GM21825 (cell line): Measurements from ENCODE around the gene ALAS2.
"Not testable (repeated sequence)": the region's sequence is repeated elsewhere in the genome, so short reads cannot be mapped to it uniquely, and the experiment has no call there.

Experiments
- ATAC-seq: cut with Tn5 transposase; IDR thresholded peaks from one replicate; pipeline ENCODE4 v1.9.1; 2021; ENCODE audit warnings: mild to moderate bottlenecking, moderate library complexity; ENCODE audit not compliant: unreplicated experiment

ALAS2 gene

DNA sequence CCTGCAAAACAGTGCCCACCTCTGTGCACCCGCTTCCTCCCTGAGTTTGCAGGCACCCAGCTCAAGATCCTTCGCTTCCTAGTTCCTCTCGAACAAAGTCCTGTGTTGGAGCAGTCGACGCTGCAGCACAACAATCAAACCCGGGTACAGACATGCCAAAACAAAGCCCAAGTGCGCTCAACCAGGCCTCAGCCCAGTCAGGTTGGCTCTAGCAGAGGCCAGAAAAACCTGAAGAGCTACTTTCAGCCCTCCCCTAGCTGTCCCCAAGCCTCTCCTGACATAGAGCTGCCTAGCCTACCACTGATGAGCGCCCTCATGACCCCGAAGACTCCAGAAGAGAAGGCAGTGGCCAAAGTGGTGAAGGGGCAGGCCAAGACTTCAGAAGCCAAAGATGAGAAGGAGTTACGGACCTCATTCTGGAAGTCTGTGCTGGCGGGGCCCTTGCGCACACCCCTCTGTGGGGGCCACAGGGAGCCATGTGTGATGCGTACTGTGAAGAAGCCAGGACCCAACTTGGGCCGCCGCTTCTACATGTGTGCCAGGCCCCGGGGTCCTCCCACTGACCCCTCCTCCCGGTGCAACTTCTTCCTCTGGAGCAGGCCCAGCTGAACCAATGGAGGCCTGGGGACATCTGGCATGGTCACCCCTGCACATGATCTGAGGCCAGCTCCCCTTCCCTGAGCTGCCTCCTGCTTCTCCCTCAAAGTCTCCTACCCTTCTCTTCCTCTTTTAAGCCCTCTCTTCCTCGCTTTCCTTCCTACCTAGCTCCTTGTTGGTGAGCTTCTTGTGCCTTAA is 23.8 kb downstream of the ALAS2 start:
- no peak for ATAC-seq

DNA sequence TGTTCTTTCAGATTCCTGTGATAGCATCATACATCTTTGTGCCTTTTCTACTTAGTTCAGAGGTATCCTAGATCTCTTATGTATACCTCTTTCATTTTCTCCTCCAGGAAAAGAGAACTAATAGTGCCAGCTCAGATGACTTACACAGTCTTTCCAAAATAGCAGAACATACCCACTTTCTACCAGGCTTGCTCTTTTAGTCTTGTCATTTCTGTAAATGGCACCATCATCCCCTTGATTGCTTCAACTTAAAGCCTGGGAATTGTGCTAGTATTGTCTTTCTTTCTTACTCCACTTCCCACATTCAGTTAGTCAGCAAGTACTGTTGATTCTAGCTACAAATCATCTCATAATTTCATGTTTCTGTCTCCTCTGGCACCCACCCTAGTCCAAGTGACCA is 25.5 kb downstream of the ALAS2 start:
- ATAC-seq, result no peak

DNA sequence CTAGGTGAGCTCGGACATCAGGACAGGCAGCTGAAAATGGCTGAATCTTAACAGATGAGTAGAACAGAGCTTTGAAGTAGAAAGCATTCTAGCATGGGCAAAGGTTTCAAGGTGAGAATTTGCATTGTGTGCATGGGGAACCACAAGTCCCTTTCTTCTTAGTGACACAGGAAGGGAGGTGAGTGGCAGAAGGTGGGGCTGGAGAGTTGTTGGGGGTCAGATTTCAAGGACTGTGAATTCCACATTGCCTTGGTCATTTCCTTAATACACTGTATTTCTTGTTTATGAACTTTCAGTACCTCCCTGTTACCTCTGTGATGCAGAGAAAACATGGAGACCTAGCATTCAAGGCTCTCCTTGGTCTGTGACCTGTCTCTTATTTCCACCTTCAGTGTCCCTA is 26.5 kb downstream of the ALAS2 start:
- ATAC-seq, result no peak

DNA sequence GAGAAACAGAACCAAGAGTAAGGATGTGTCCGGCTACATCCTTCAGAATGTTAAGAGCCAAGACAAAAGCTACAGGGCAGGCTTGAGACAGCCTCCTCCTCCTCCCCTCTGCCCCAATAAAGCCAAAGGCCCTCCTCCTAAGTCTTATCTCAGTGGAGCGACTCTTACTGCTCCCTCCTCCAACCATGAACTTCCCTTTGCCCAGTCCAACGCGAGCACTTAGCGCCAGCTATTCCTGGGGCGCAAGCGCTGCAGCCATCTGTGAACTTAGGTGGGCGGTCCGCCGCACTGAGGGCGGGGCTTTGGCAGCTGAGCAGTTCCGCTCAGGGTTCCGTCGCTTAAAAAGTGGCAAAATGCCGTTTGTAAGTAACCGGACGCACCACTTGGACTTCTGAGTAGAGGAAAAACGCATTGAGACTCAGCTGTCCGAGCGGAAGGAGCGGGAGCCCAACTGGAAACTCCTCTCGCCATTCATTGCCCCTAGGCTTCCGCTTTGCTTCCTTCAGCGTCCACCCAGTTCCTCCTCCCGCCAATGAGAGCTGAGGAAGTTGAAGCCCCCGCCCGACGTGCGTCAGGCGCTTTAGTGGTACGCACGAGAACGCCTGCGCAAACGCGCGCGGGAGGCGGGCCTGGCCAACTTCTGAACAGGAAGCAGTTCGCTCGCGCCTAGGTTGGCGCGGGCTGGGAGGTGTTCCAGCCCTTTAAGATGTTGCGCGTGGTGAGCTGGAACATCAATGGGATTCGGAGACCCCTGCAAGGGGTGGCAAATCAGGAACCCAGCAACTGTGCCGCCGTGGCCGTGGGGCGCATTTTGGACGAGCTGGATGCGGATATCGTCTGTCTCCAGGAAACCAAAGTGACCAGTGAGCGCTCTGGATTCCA is 30.8 kb downstream of the ALAS2 start, which contains the start of gene APEX2:
APEX2 (plus strand) TSS at position 647 of the 882 bp plus-strand sequence; CDS start at position 707, 60 bp downstream.
- peak; percentile 86 for ATAC-seq

DNA sequence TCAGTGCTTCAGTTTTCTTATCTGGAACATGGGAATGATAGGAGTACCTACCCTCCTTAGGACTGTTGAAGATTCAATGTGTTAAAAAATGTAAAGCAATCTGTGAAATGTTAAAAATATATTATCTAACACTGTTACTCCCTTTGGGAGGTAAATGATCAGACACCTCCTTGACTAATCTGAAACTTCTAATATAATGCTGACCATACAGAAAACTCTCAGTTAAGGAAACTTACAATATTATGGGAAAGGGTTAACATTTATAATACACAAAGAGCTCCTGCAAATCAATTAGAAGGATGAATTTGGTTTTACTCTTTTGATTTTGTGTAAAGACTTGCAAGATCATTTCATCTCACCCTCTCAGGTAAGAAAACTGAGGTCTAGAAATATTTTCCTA is 35.2 kb downstream of the ALAS2 start:
- no peak for ATAC-seq

DNA sequence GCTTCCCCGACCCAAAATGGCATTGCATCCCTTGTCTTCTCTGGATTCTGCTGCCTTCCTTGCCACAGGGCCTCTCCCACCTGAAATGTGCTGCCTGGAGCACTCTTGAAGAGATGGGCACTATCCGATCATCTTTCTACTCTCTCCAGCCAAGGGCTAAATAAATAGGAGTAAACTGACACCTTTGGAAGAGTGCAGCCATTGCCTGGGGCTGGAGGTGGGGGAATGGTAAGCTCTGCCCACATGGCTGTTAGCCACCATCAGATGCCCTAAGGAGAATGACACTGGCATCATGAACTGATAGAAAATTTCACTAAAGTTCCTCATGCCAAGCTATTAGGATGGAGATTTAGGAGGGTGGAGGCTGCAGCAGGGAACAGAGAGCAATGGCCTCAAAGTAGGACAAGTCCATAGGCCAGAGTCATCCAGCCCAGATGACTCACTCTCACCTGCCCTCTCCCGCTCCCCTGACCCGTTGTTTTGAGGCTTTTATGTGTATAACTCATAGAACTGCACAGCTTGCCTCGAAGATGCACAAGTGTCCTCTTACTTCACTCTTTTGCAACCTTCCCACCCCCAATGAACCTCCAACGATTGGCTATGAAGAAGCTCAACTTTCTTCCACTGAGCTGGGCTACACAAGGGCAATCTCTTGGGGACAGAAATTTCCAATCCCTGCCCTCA is 36.0 kb downstream of the ALAS2 start:
- ATAC-seq, result no peak

DNA sequence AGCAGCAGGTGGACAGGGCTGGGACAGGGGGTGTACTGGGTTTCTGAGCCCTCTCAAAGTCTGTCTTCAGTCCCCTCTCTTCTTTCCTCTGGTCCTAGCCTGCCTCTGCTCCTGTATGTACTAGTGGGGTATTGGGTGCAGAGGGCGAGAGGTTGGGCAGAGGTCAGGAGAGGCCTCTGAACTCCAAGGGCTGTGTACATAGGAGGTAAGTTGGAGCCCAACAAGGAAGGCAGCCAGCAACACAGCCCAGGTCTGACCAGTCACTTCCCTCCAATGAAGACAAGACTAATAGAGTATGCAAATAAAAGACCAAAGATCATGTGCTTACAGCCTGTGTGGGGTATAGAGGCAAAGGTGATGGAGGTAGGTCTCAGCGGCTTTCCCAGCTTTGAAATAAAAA is 36.7 kb downstream of the ALAS2 start, which contains the start of gene PFKFB1:
PFKFB1 (minus strand) TSS at position 90 of the 400 bp plus-strand sequence. CDS start 181 bp downstream, outside the sequence.
- no peak for ATAC-seq

DNA sequence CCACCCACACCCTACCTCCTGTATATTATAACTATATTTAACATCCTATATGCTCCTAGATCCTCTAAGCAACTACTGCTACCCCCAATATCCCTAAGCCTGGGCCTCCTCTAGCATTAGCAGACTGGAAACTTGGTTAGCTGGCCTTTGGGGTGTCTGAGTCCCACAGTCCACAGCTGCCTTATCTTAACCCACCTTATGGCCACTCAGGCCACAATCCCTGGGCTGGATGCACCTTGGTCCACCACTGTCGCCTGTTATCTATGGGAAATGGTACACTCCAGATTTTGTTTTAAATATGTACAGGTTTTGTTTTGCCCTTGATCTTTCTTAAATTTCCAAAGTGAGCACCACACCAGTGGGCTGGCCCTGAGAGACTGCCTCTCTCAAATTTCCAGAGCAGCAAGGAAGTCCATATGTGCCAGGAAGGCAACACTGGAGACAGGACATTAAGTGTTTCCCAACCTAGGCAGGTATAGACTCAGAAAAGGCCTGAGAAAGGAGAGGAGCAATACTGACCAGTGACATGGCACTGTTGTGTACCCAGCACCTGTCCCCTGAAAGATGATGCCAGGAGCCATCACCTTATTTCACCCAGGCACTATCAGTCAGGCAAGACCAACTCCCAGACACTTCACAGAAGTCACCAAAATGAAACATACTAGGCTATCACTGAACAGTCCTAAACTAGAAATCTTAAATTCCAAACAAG is 37.7 kb downstream of the ALAS2 start:
- ATAC-seq, result no peak

DNA sequence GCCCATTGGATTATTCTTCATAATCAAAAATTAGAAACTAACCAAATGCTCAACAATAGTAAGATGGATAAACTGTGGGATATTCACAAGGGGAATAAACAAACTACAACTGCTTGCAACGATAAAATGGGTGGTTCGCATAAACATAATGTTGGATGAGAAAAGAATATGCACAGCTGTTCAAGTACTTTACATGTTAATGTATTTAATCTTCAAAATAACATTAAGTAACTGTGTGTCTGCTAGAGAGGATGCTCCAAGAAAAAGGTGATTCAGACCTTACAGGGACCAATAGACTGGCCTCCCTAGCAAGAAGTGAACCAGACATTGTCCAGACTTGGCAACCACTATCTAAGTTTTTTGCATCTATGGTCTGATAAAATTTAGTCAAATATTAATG is 39.1 kb downstream of the ALAS2 start:
- no peak for ATAC-seq

DNA sequence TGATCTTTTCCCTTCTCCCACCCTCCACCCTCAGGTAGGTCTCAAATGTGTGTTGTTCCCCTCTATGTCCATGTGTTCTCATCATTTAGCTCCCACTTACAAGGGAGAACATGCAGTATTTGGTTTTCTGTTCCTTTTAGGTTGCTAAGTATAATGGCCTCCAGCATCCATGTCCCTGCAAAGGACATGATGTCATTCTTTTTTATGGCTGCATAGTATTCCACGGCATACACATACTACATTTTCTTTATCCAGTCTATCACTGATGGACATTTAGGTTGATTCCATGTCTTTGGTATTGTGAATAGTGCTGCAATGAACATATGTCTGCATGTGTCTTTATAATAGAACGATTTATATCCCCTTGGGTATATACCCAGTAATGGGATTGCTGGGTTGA is 47.5 kb downstream of the ALAS2 start:
- ATAC-seq, result not testable (repeated sequence)

DNA sequence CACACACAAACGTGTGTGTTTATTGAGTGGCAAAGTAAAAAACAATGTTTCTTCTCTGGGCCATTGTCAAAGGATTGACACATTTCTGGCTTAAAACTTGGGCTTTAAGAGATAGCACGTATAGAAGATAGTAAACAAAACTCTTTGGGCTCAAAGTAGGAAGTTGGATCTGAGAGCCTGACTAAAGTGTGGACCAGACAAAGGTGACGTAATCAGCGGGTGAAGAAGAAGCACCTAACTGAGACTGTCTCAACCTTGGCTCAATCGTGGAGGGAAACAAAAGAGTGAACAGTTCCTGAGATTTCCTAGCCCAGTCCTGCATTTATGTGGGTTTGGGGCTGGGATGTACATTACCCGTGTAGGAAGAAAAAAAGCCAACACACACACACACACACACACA is 50.4 kb downstream of the ALAS2 start:
- no peak for ATAC-seq

DNA sequence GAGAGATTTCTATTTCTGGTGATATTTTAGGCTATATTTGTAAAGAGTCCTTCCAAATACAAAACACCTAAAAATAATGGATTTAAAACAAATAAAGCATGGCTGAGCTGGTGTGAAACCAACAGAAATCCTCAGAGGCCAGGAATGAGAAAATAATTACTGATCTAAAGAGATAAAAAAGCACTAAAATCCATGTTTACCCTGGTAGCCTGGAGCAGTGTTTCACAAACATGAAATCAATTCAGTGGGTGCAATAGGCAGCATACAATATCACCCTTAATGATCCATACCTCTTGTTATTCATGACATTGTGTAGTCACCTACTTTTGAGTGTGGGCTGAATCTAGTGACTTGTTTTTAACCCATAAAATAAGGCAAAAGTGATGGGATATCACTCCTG is 51.3 kb downstream of the ALAS2 start:
- ATAC-seq, result no peak

DNA sequence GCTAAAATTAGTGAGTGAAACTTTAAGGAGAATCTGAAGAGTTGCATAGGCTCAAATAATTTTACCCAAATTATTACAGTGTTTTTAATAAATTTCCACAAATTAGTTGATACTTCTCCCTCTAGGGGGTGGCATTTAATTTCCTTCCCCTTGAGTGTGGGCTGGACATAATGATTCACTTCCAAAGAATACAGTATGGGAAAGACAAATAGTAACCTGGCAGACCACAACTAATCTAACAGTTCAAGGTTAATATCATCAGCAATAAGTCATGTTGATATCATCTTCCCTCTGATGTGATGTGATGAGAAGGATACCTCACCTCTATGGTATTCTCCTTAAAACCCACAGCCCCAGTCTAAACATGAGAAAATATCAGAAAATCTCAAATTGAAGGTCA is 52.3 kb downstream of the ALAS2 start:
- ATAC-seq, result no peak

DNA sequence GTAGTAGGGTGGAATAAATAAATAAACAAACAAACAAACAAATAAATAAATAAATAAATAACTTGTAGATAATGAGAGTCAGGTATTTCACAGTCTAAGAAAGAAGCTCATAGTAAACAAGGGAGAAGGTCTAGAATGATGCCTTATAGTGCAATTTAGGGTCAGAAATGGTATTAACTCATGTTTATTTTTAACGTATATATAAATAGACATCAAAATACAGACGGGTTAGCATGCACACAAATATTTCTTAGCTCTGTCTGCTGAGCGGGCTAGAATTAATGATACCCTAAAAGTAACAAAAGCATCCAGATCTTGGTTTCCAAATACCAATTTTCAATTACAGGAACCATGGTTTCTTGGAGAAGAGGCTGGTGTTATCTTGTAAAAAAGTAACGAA is 53.4 kb downstream of the ALAS2 start:
- ATAC-seq, result no peak

DNA sequence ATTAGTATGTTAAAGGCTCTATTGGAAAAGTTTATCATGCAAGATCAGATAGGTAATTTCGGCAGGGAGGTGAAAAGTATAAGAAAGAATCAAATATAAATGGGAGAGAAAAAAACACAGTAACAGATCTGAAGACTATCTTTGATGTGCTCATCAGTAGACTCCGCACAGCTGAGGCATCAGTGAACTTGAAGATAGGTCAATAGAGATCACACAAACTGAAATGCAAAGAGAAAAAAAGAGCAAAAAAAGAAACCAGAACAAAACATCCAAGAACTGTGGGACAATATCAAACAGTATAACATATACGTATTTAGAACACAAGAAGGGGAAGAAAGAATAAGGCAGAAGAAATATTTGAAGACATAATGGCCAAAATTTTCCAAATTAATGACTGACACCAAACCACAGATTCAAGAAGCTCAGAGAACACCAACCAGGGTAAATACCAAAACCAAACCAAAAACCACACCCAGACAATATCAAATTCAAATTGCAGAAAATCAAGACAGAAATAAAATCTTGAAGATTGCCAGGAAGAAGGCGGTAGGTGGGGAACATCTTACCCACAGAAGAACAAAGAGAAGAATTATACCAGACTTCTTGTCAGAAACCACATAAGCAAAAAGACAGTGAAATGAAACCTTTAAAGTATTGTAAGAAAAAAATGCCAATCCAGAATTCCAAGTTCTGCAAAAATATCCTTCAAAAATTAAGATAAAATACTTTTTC is 65.8 kb downstream of the ALAS2 start:
- ATAC-seq, result no peak

DNA sequence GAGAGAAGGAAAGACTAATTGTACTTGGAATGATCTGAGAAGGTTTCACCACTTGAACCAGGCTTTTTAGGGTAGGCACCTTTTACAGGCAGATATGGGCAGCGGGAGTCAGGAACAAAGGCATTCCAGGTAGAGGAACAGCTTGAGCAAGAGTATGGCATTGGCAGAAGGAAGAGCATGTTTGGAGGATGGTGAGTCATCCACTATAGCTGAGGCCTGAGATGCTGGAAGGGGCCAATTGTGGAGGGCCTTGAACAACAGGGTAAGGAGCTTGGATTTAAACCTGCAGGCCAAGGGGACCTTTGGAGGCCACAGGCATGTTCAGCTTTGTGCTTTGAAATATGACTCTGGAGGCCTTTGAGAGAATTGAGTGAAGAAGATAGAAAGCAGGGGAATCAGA is 69.0 kb downstream of the ALAS2 start:
- ATAC-seq, result no peak
